IMR-90 (cell line): ENCODE measurements around the gene NACC2. TPM values are rescaled to one million over a fixed set of nuclear protein-coding genes. Genes with fewer than 3 reads are reported as not detected.

Source experiments
- ATAC-seq: fragments of 200-7000 bp; cut with Tn5 transposase; 2 replicates; pipeline ENCODE4 v1.9.1; 2020; ENCODE audit warnings: low read depth, mild to moderate bottlenecking, moderate library complexity
- BruUV-seq: library from RNA; stranded (reverse); fragments of 400-500 nt; replicated peaks from 2 replicates; lab custom pipeline; 2021; lab: Mats Ljungman, UMichigan
- CTCF ChIA-PET: fragments of 300-600 bp; formaldehyde crosslinking; extraction: SDS; loops from one replicate; lab custom pipeline; 2021; ENCODE audit warnings: antibody characterized with exemption; lab: Yijun Ruan, JAX
- POLR2A ChIA-PET: fragments of 300-600 bp; sonication (Branson Sonifier 250); formaldehyde crosslinking; loops from one replicate; lab custom pipeline; 2022; ENCODE audit warnings: antibody characterized with exemption; ENCODE audit not compliant: unreplicated experiment; lab: Charles Lee
- DNase-seq: peaks from one replicate; pipeline ENCODE4 v3.0.0; 2013
- H2AFZ ChIP-seq: replicated peaks from 2 replicates; pipeline ENCODE3; 2013; ENCODE audit warnings: low read length, mild to moderate bottlenecking; ENCODE audit not compliant: poor library complexity
- H2AK5ac ChIP-seq: 2 replicates; pipeline ENCODE4 v1.6.1; 2013; ENCODE audit warnings: low read depth, low read length, inconsistent platforms
- H2AK9ac ChIP-seq: replicated peaks from 2 replicates; pipeline ENCODE3; 2013; ENCODE audit warnings: mild to moderate bottlenecking, low read depth, low read length, moderate library complexity; ENCODE audit not compliant: poor library complexity
- H2BK120ac ChIP-seq: 2 replicates; pipeline ENCODE4 v1.6.1; 2013; ENCODE audit warnings: low read depth, low read length, inconsistent platforms
- H2BK15ac ChIP-seq: 3 replicates; pipeline ENCODE4 v1.6.1; 2013; ENCODE audit warnings: low read depth, low read length, inconsistent platforms
- H2BK20ac ChIP-seq: 2 replicates; pipeline ENCODE4 v1.6.1; 2013; ENCODE audit warnings: low read depth, mild to moderate bottlenecking, inconsistent platforms, low read length, moderate library complexity
- H2BK5ac ChIP-seq: 2 replicates; pipeline ENCODE4 v1.6.1; 2013; ENCODE audit warnings: mild to moderate bottlenecking, low read depth, low read length, inconsistent platforms; ENCODE audit not compliant: poor library complexity, severe bottlenecking
- H3K14ac ChIP-seq: replicated peaks from 2 replicates; pipeline ENCODE4 v1.6.1; 2013; ENCODE audit warnings: low read depth, low read length, inconsistent platforms
- H3K18ac ChIP-seq: 2 replicates; pipeline ENCODE4 v1.6.1; 2013; ENCODE audit warnings: low read depth, low read length, control low read depth
- H3K23ac ChIP-seq: 2 replicates; pipeline ENCODE4 v1.6.1; 2013; ENCODE audit warnings: low read depth, low read length, inconsistent platforms
- H3K27ac ChIP-seq: 2 replicates; pipeline ENCODE4 v1.5.1; 2013; ENCODE audit warnings: mild to moderate bottlenecking, control low read depth, low read length; ENCODE audit not compliant: insufficient read depth
- H3K27me3 ChIP-seq: 2 replicates; pipeline ENCODE4 v1.6.1; 2013; ENCODE audit warnings: low read length; ENCODE audit not compliant: control insufficient read depth, insufficient read depth
- H3K36me3 ChIP-seq: 2 replicates; pipeline ENCODE4 v1.6.1; 2013; ENCODE audit warnings: low read length, mixed read lengths; ENCODE audit not compliant: control insufficient read depth, insufficient read depth
- H3K4ac ChIP-seq: 2 replicates; pipeline ENCODE4 v1.6.1; 2013; ENCODE audit warnings: low read depth, low read length, inconsistent platforms
- H3K4me1 ChIP-seq: 2 replicates; pipeline ENCODE4 v1.6.1; 2013; ENCODE audit warnings: low read length, mixed read lengths; ENCODE audit not compliant: control insufficient read depth, insufficient read depth
- H3K4me2 ChIP-seq: 2 replicates; pipeline ENCODE4 v1.6.1; 2013; ENCODE audit warnings: low read depth, mild to moderate bottlenecking, control low read depth, low read length, moderate library complexity
- H3K4me3 ChIP-seq: 2 replicates; pipeline ENCODE4 v1.5.1; 2013; ENCODE audit warnings: low read depth, mild to moderate bottlenecking, control low read depth, low read length, moderate library complexity; ENCODE audit not compliant: insufficient read depth
- H3K56ac ChIP-seq: 2 replicates; pipeline ENCODE4 v1.6.1; 2013; ENCODE audit warnings: low read length, inconsistent platforms; ENCODE audit not compliant: insufficient read depth; ENCODE audit errors: extremely low read depth
- H3K79me1 ChIP-seq, 2 experiments: 2 replicates each; pipeline ENCODE4 v1.6.1; 2013; ENCODE audit warnings: low read length in 2 of 2, inconsistent platforms in 1 of 2, low read depth in 1 of 2
- H3K9ac ChIP-seq: 2 replicates; pipeline ENCODE4 v1.6.1; 2013; ENCODE audit warnings: low read depth, low read length, control low read depth
- H3K9me1 ChIP-seq: 2 replicates; pipeline ENCODE4 v1.6.1; 2013; ENCODE audit warnings: low read length, inconsistent platforms; ENCODE audit not compliant: insufficient read depth
- H3K9me3 ChIP-seq: 2 replicates; pipeline ENCODE4 v1.6.1; 2013; ENCODE audit warnings: low read length; ENCODE audit not compliant: control insufficient read depth, insufficient read depth
- H4K20me1 ChIP-seq: 2 replicates; pipeline ENCODE4 v1.6.1; 2013; ENCODE audit warnings: low read length, inconsistent platforms; ENCODE audit not compliant: insufficient read depth
- H4K5ac ChIP-seq: 2 replicates; pipeline ENCODE4 v1.6.1; 2013; ENCODE audit warnings: mild to moderate bottlenecking, low read depth, low read length, control low read depth
- H4K8ac ChIP-seq, 2 experiments: 2 replicates each; pipeline ENCODE4 v1.6.1; 2013; ENCODE audit warnings: low read depth in 2 of 2, low read length in 2 of 2, control low read depth in 1 of 2, inconsistent platforms in 1 of 2
- H4K91ac ChIP-seq: 2 replicates; pipeline ENCODE4 v1.6.1; 2013; ENCODE audit warnings: low read depth, low read length, inconsistent platforms; ENCODE audit not compliant: insufficient read depth
- BHLHE40 ChIP-seq: fragments of 150-350 bp; IDR thresholded peaks from 2 replicates; pipeline ENCODE4 v1.6.1; 2016; ENCODE audit warnings: mild to moderate bottlenecking, low read depth, low read length
- CHD1 ChIP-seq: IDR thresholded peaks from 2 replicates; pipeline ENCODE4 v1.6.1; 2012; ENCODE audit warnings: low read depth, low read length, improper control_type of control experiment
- CTCF ChIP-seq: conservative IDR thresholded peaks from 2 replicates; pipeline ENCODE4 v1.5.1; 2012; ENCODE audit warnings: mild to moderate bottlenecking, low read depth, low read length, improper control_type of control experiment
- MAZ ChIP-seq: IDR thresholded peaks from 2 replicates; pipeline ENCODE4 v1.6.1; 2012; ENCODE audit warnings: low read depth, mild to moderate bottlenecking, low read length, improper control_type of control experiment, moderate library complexity, borderline replicate concordance
- MXI1 ChIP-seq: IDR thresholded peaks from 2 replicates; pipeline ENCODE4 v1.6.1; 2012; ENCODE audit warnings: low read depth, mild to moderate bottlenecking, low read length, moderate library complexity, borderline replicate concordance
- NFE2L2 ChIP-seq: fragments of 150-350 bp; IDR thresholded peaks from 2 replicates; pipeline ENCODE4 v1.6.1; 2016; ENCODE audit warnings: low read depth, mild to moderate bottlenecking, low read length
- RCOR1 ChIP-seq: IDR thresholded peaks from 2 replicates; pipeline ENCODE4 v1.6.1; 2012; ENCODE audit warnings: mild to moderate bottlenecking, low read length, improper control_type of control experiment; ENCODE audit not compliant: insufficient replicate concordance
- WGBS, 2 experiments: methylation state at CpG; one replicate each; pipeline versions ENCODE4 v1.1.5 to v1.1.7; 2013; ENCODE audit warnings: missing lambda C conversion rate in 2 of 2; ENCODE audit not compliant: insufficient read length in 1 of 2; ENCODE audit errors: extremely low coverage in 2 of 2; 5-methylcytosine and 5-hydroxymethylcytosine counted together
- dilution Hi-C: fragments of 300-500 bp; cut with HindIII; formaldehyde crosslinking; loops from one replicate; pipeline ENCODE4 v1.14.3; 2018; ENCODE audit warnings: low sequenced_read_pairs; ENCODE audit not compliant: unreplicated experiment
- in situ Hi-C: fragments of 300-500 bp; cut with MboI; formaldehyde crosslinking; loops from 3 replicates; pipeline ENCODE4 v1.14.3; 2019; ENCODE audit warnings: low sequenced_read_pairs, inconsistent platforms, mixed read lengths
- intact Hi-C: fragments of 100-400 bp; cut with micrococcal nuclease; formaldehyde crosslinking; loops from 2 replicates; pipeline ENCODE4 v1.10.0; 2022
- polyA plus RNA-seq, 3 experiments: library from polyadenylated mRNA; depleted of rRNA; stranded (reverse); fragments of >200 nt; gene quantifications; 2 replicates each; pipeline ENCODE4 v1.2.3, GENCODE V29; 2012; ENCODE audit warnings: low replicate concordance in 1 of 3
- total RNA-seq: library from RNA; depleted of rRNA; stranded (reverse); fragments of >200 nt; gene quantifications from 2 replicates; pipeline ENCODE4 v1.2.3, GENCODE V29; 2012

NACC2 gene
- total and polyA plus RNA-seq, 2 of the 4 experiments (the other 2 are of a cell fraction) = 7.9 to 19.0 TPM

- Histone ChIP-seq H3K27ac (no peak overlapping the region), H4K5ac (no peak overlapping the region), H3K14ac (no peak overlapping the region), H2AFZ (peak overlapping the region; percentile 23), H3K9me3 (no peaks in the 10 kb centered on the region), H3K9me1 (peaks cover 12% of the 10 kb centered on the region), H4K20me1 (peaks cover 30% of the 10 kb centered on the region), H3K4ac (no peak overlapping the region), H2BK15ac (no peak overlapping the region), H3K36me3 (peaks cover 21% of the 10 kb centered on the region; the same call in 1 of the 2 replicates), H3K79me1 (peaks cover 6 to 54% of the 10 kb centered on the region in 2 experiments), H3K4me2 (no peak overlapping the region), H3K23ac (no peak overlapping the region), H4K91ac (no peak overlapping the region), H2BK5ac (no peak overlapping the region), H3K4me3 (no peak overlapping the region), H3K18ac (no peak overlapping the region), H3K9ac (no peak overlapping the region), H2BK20ac (no peak overlapping the region), H2BK120ac (no peak overlapping the region), H3K27me3 (no peaks in the 10 kb centered on the region), H3K4me1 (peaks cover 20% of the 10 kb centered on the region), H4K8ac (no peak overlapping the region), H2AK5ac (no peak overlapping the region), H2AK9ac (no peak overlapping the region), H3K56ac (no peak overlapping the region)
- peak; percentile 15 for DNase-seq
- dilution Hi-C loops = no loop called here
- TF ChIP-seq NFE2L2 (no peak), MXI1 (no peak), CTCF (no peak), MAZ (no peak), RCOR1 (no peak), CHD1 (no peak), BHLHE40 (no peak)
- 80% methylated on average over 2 of the region's 18 CpGs; no CpG with 5 or more reads in 1 of the 2 experiments for WGBS, 2 experiments
- ATAC-seq = no peak
- CTCF ChIA-PET = no interaction called here
- in situ Hi-C loops = no loop called here
- BruUV-seq = no TSS peak
- POLR2A ChIA-PET = no interaction called here
- intact Hi-C loops = no loop called here
These were observed 82.4 kb downstream of the NACC2 start for GRCh38 chr9:136012651-136013050.
